Keratinocyte (primary cell): ENCODE measurements around the gene AOPEP.

Source experiments
- EZH2 ChIP-seq: IDR thresholded peaks from one replicate; pipeline ENCODE4 v1.6.1; 2012; ENCODE audit warnings: inconsistent platforms, mild to moderate bottlenecking, low read length, moderate library complexity
- TF ChIP-seq, protein P1 (sequence below), 3 experiments: IDR thresholded peaks in 1 of 3; conservative IDR thresholded peaks in 1 of 3; optimal IDR thresholded peaks in 1 of 3; 2 replicates in 2 of 3; 3 replicates in 1 of 3; pipeline versions ENCODE3 to v1.5.1; 2011; ENCODE audit warnings: low read length in 3 of 3, mild to moderate bottlenecking in 3 of 3, moderate library complexity in 2 of 3, control low read depth in 1 of 3, inconsistent platforms in 1 of 3; ENCODE audit not compliant: insufficient read depth in 2 of 3; ENCODE audit errors: extremely low read depth in 1 of 3

DNA sequence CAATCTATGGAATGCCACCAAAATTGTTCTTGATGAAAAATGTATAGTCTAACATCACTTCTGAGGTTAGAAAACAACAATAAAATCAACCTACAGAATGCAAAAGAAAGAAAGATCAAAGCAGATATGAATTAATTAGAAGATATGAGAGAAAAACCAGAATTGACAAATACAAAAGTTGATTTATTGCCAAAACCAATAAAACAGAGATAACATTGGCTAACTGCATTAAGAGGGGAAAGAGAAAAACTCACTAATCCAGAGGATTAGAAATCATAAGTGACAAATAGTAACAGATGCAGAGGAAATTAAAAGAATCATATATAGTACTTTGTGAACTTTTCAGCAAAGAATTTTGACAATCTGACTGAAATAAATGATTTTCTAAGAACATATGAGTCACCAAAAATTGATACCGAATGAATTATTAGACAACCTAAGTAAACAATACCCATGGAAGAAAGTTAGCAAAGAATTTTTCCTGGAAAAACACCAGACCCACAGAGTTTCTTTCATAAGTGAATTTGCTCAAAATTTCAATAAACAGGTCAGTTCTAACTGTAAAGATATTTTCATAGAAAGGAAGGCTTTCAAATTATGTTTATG is 167.7 kb downstream of the AOPEP start:
- TF ChIP-seq, protein P1, sequence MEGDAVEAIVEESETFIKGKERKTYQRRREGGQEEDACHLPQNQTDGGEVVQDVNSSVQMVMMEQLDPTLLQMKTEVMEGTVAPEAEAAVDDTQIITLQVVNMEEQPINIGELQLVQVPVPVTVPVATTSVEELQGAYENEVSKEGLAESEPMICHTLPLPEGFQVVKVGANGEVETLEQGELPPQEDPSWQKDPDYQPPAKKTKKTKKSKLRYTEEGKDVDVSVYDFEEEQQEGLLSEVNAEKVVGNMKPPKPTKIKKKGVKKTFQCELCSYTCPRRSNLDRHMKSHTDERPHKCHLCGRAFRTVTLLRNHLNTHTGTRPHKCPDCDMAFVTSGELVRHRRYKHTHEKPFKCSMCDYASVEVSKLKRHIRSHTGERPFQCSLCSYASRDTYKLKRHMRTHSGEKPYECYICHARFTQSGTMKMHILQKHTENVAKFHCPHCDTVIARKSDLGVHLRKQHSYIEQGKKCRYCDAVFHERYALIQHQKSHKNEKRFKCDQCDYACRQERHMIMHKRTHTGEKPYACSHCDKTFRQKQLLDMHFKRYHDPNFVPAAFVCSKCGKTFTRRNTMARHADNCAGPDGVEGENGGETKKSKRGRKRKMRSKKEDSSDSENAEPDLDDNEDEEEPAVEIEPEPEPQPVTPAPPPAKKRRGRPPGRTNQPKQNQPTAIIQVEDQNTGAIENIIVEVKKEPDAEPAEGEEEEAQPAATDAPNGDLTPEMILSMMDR (optimal IDR thresholded peaks at IDR 0.05 in 1 of 3, IDR thresholded peaks at IDR 0.05 in 1 of 3, conservative IDR thresholded peaks at IDR 0.05 in 1 of 3; ENCODE audit: extremely low read depth in 1 of 3, insufficient read depth in 2 of 3, low read length in 3 of 3): no peak
- TF ChIP-seq EZH2: no peak
